H1 (cell line): ENCODE data around the gene PEX14. TPM values are rescaled to one million over a fixed set of nuclear protein-coding genes. Genes with fewer than 3 reads are reported as not detected.

Experiments
- CTCF ChIA-PET: fragments of 300-600 bp; sonication (Branson Sonifier 250); formaldehyde crosslinking; loops from one replicate; lab custom pipeline; 2021; ENCODE audit not compliant: partially characterized antibody; lab: Charles Lee
- POLR2A ChIA-PET: fragments of 300-600 bp; sonication (Branson Sonifier 250); formaldehyde crosslinking; loops from one replicate; lab custom pipeline; 2021; ENCODE audit warnings: inconsistent platforms; ENCODE audit not compliant: partially characterized antibody; lab: Charles Lee
- DNase-seq, 2 experiments: peaks; one replicate each; pipeline versions ENCODE4 v3.0.0 to v3.0.0-alpha.2; 2010 to 2022; ENCODE audit warnings: low spot score in 2 of 2, low read depth in 1 of 2, mixed read lengths in 1 of 2
- FAIRE-seq: peaks from 2 replicates; lab custom pipeline; 2011; peaks lifted over from hg19 to GRCh38; lab: Jason Lieb, UNC
- H2AFZ ChIP-seq: 2 replicates; pipeline ENCODE4 v1.8.1; 2012; ENCODE audit warnings: low read length, inconsistent platforms
- H2AK5ac ChIP-seq: 2 replicates; pipeline ENCODE4 v1.6.1; 2013; ENCODE audit warnings: low read depth, low read length
- H2BK120ac ChIP-seq: replicated peaks from 2 replicates; pipeline ENCODE3; 2013; ENCODE audit warnings: low read depth, low read length, inconsistent platforms
- H2BK12ac ChIP-seq: 2 replicates; pipeline ENCODE4 v1.6.1; 2013; ENCODE audit warnings: low read depth, low read length
- H2BK15ac ChIP-seq: 2 replicates; pipeline ENCODE4 v1.6.1; 2013; ENCODE audit warnings: low read length
- H2BK20ac ChIP-seq: 2 replicates; pipeline ENCODE4 v1.6.1; 2013; ENCODE audit warnings: low read length
- H2BK5ac ChIP-seq: 2 replicates; pipeline ENCODE4 v1.6.1; 2013; ENCODE audit warnings: low read depth, low read length
- H3K14ac ChIP-seq: 2 replicates; pipeline ENCODE4 v1.6.1; 2013; ENCODE audit warnings: inconsistent platforms; ENCODE audit not compliant: insufficient read length
- H3K18ac ChIP-seq: 2 replicates; pipeline ENCODE4 v1.6.1; 2013; ENCODE audit warnings: low read length; ENCODE audit errors: extremely low read depth
- H3K23ac ChIP-seq: 2 replicates; pipeline ENCODE4 v1.6.1; 2013; ENCODE audit warnings: inconsistent platforms; ENCODE audit not compliant: insufficient read length
- H3K23me2 ChIP-seq: 2 replicates; pipeline ENCODE4 v1.6.1; 2013; ENCODE audit warnings: low read depth, low read length
- H3K27ac ChIP-seq: 2 replicates; pipeline ENCODE4 v1.6.1; 2011; ENCODE audit warnings: low read depth, low read length, inconsistent platforms
- H3K27me3 ChIP-seq, 4 experiments: replicated peaks in 1 of 4; 1 replicate in 1 of 4; 2 replicates in 3 of 4; pipeline versions ENCODE4 v1.6.1 to v1.8.1; 2011 to 2013; ENCODE audit warnings: low read length in 3 of 4, mild to moderate bottlenecking in 3 of 4, inconsistent platforms in 2 of 4, mixed read lengths in 2 of 4, moderate library complexity in 1 of 4; ENCODE audit not compliant: control insufficient read depth in 3 of 4, insufficient read depth in 3 of 4; ENCODE audit errors: extremely low read depth in 1 of 4
- H3K36me3 ChIP-seq, 4 experiments: 2 replicates each; pipeline versions ENCODE4 v1.6.1 to v1.8.1; 2011 to 2013; ENCODE audit warnings: mild to moderate bottlenecking in 4 of 4, low read length in 3 of 4, moderate library complexity in 2 of 4, control low read depth in 1 of 4, inconsistent platforms in 1 of 4; ENCODE audit not compliant: insufficient read depth in 4 of 4, control insufficient read depth in 2 of 4
- H3K4ac ChIP-seq: replicated peaks from 2 replicates; pipeline ENCODE3; 2013; ENCODE audit warnings: low read length, low read depth, mixed read lengths, inconsistent platforms; ENCODE audit not compliant: insufficient read length
- H3K4me1 ChIP-seq, 4 experiments: replicated peaks in 1 of 4; 1 replicate in 1 of 4; 2 replicates in 3 of 4; pipeline versions ENCODE4 v1.6.1 to v1.8.1; 2011 to 2013; ENCODE audit warnings: low read length in 3 of 4, inconsistent platforms in 2 of 4, mixed read lengths in 1 of 4; ENCODE audit not compliant: insufficient read depth in 4 of 4, control insufficient read depth in 3 of 4
- H3K4me2 ChIP-seq, 2 experiments: 2 replicates each; pipeline versions ENCODE4 v1.6.1 to v1.8.1; 2011 to 2013; ENCODE audit warnings: low read depth in 2 of 2, low read length in 2 of 2, control low read depth in 1 of 2, inconsistent platforms in 1 of 2, mild to moderate bottlenecking in 1 of 2; ENCODE audit not compliant: insufficient read depth in 1 of 2
- H3K4me3 ChIP-seq, 4 experiments: fragments of 200-600, 300-600 bp in 1 of 4; sonication (generic), shearing (Covaris generic), sonication (Bioruptor Twin) in 1 of 4; 2 replicates each; pipeline versions ENCODE4 v1.5.1 to v1.8.1; 2011 to 2016; ENCODE audit warnings: low read length in 4 of 4, low read depth in 3 of 4, control low read depth in 2 of 4, inconsistent platforms in 2 of 4, mild to moderate bottlenecking in 2 of 4, mixed read lengths in 1 of 4, moderate library complexity in 1 of 4; ENCODE audit not compliant: insufficient read depth in 2 of 4; ENCODE audit errors: extremely low read depth in 1 of 4
- H3K56ac ChIP-seq: replicated peaks from 2 replicates; pipeline ENCODE3; 2013; ENCODE audit warnings: low read depth, mild to moderate bottlenecking, mixed read lengths, low read length, inconsistent platforms; ENCODE audit not compliant: insufficient read length
- H3K79me1 ChIP-seq: 2 replicates; pipeline ENCODE4 v1.6.1; 2013; ENCODE audit warnings: low read depth, low read length, control low read depth
- H3K79me2 ChIP-seq, 2 experiments: 2 replicates each; pipeline versions ENCODE4 v1.6.1 to v1.8.1; 2012 to 2013; ENCODE audit warnings: low read length in 2 of 2, mild to moderate bottlenecking in 2 of 2, inconsistent platforms in 1 of 2; ENCODE audit not compliant: insufficient read depth in 2 of 2, control insufficient read depth in 1 of 2
- H3K9ac ChIP-seq, 4 experiments: replicated peaks in 1 of 4; 1 replicate in 1 of 4; 2 replicates in 3 of 4; pipeline versions ENCODE4 v1.6.1 to v1.8.1; 2011 to 2013; ENCODE audit warnings: low read depth in 3 of 4, low read length in 3 of 4, control low read depth in 2 of 4, mild to moderate bottlenecking in 2 of 4, moderate library complexity in 2 of 4, inconsistent platforms in 1 of 4; ENCODE audit errors: extremely low read depth in 1 of 4
- H3K9me3 ChIP-seq, 2 experiments: 2 replicates each; pipeline versions ENCODE4 v1.6.1 to v1.8.1; 2012 to 2013; ENCODE audit warnings: mild to moderate bottlenecking in 2 of 2, moderate library complexity in 2 of 2, control low read depth in 1 of 2, inconsistent platforms in 1 of 2, low read depth in 1 of 2, low read length in 1 of 2, mixed read lengths in 1 of 2; ENCODE audit not compliant: insufficient read depth in 2 of 2
- H4K20me1 ChIP-seq, 2 experiments: replicated peaks in 1 of 2; 2 replicates each; pipeline versions ENCODE3 to v1.8.1; 2011 to 2013; ENCODE audit warnings: inconsistent platforms in 2 of 2, low read length in 2 of 2, mild to moderate bottlenecking in 1 of 2; ENCODE audit not compliant: insufficient read depth in 2 of 2, control insufficient read depth in 1 of 2
- H4K5ac ChIP-seq: 2 replicates; pipeline ENCODE4 v1.6.1; 2013; ENCODE audit warnings: low read length, low read depth, mixed read lengths, inconsistent platforms; ENCODE audit not compliant: insufficient read length
- H4K8ac ChIP-seq: 2 replicates; pipeline ENCODE4 v1.8.0; 2013; ENCODE audit warnings: mild to moderate bottlenecking, moderate library complexity, low read length, inconsistent platforms; ENCODE audit not compliant: insufficient read depth; ENCODE audit errors: extremely low read depth
- H4K91ac ChIP-seq: replicated peaks from 2 replicates; pipeline ENCODE3; 2013; ENCODE audit warnings: low read length, mixed read lengths, inconsistent platforms; ENCODE audit not compliant: insufficient read length
- ASH2L ChIP-seq: fragments of 200-600, 300-600 bp; sonication (generic); IDR thresholded peaks from one replicate; pipeline ENCODE4 v1.7.1; 2017; ENCODE audit warnings: low read length
- CBX5 ChIP-seq: fragments of 300-800, 300-1000 bp; sonication (generic); IDR thresholded peaks from 2 replicates; pipeline ENCODE4 v1.7.1; 2016; ENCODE audit warnings: antibody characterized with exemption, low read length, low read depth
- HDAC2 ChIP-seq, 2 experiments: fragments of 300-600 bp in 1 of 2; sonication (generic) in 1 of 2; IDR thresholded peaks; 2 replicates each; pipeline ENCODE4 v1.6.1; 2011 to 2012; ENCODE audit warnings: low read depth in 2 of 2, low read length in 2 of 2, mild to moderate bottlenecking in 2 of 2, moderate library complexity in 2 of 2, borderline replicate concordance in 1 of 2, inconsistent platforms in 1 of 2
- SP1 ChIP-seq: IDR thresholded peaks from 2 replicates; pipeline ENCODE4 v1.6.1; 2011; ENCODE audit warnings: low read depth, low read length
- WGBS, 2 experiments: shearing (Covaris generic) in 1 of 2; methylation state at CpG; one replicate each; pipeline versions ENCODE4 v1.1.6 to v1.1.7; 2013 to 2015; ENCODE audit warnings: low lambda C conversion rate in 2 of 2, mixed read lengths in 2 of 2, inconsistent platforms in 1 of 2, low coverage in 1 of 2, missing lambda C conversion rate in 1 of 2; ENCODE audit not compliant: insufficient replicate concordance in 2 of 2, insufficient coverage in 1 of 2, insufficient read length in 1 of 2; ENCODE audit errors: extremely low coverage in 1 of 2, missing lambda C conversion rate in 1 of 2; 5-methylcytosine and 5-hydroxymethylcytosine counted together
- polyA plus RNA-seq, 7 experiments: library from polyadenylated mRNA; depleted of rRNA in 3 of 7; stranded (reverse) in 5 of 7; unstranded in 2 of 7; fragments of >200 nt in 5 of 7; fragments of 200-250 nt in 2 of 7; gene quantifications; 1 replicate in 5 of 7; 2 replicates in 1 of 7; 4 replicates in 1 of 7; pipeline versions ENCODE4 v1.2.1 to v1.2.3, GENCODE V29; 2011 to 2013; ENCODE audit warnings: missing spikeins in 2 of 7, mixed read lengths in 2 of 7
- total RNA-seq: library from RNA; stranded (reverse); fragmentation: NEBNext Ultra II Directional; extraction: Animal tissue kit (Norgen Biotek cat#: 25700); gene quantifications from 2 replicates; pipeline ENCODE4 v1.2.1, GENCODE V29; 2021
- TF ChIP-seq, protein P1 (sequence below): IDR thresholded peaks from 2 replicates; pipeline ENCODE4 v1.6.1; 2012; ENCODE audit warnings: inconsistent platforms

PEX14 gene
- total and polyA plus RNA-seq, 2 of the 8 experiments (the other 6 are each of a cell fraction or from before 2014, with no cell fraction given), result 13.0 to 19.8 TPM

- Histone ChIP-seq H3K9me3 (no peaks in the 10 kb centered on the region), H3K4me1 (peaks cover 0 to 25% (median 14%) of the 10 kb centered on the region in 4 experiments; a peak in 6 of 7 replicates), H3K4me3 (peak overlapping the region in 3 of 4 experiments; percentile 36 to 63 (median 38); a peak in 7 of 8 replicates), H2BK120ac (no peak overlapping the region), H4K91ac (peak overlapping the region; percentile 65), H3K4me2 (peak overlapping the region; percentile 69 to 70), H3K4ac (no peak overlapping the region), H4K20me1 (peaks cover 0 to 7% of the 10 kb centered on the region in 2 experiments), H3K79me1 (no peaks in the 10 kb centered on the region), H3K9ac (no peak overlapping the region; a peak in 1 of 7 replicates), H3K23ac (no peak overlapping the region), H3K23me2 (no peaks in the 10 kb centered on the region; the same call in 1 of the 2 replicates), H4K5ac (peak overlapping the region; percentile 54), H3K18ac (no peak overlapping the region; the same call in none of the 2 replicates), H3K56ac (no peak overlapping the region), H2BK12ac (no peak overlapping the region), H4K8ac (peak overlapping the region; percentile 60; the same call in 1 of the 2 replicates), H2AFZ (no peak overlapping the region), H3K27me3 (peaks cover 0 to 20% (median 15%) of the 10 kb centered on the region in 4 experiments; a peak in 3 of 7 replicates), H2AK5ac (no peak overlapping the region), H3K79me2 (no peaks in the 10 kb centered on the region), H2BK5ac (no peak overlapping the region), H2BK15ac (no peak overlapping the region), H3K36me3 (peaks cover 0 to 5% (median 0%) of the 10 kb centered on the region in 4 experiments; a peak in 2 of 8 replicates), H2BK20ac (no peak overlapping the region), H3K14ac (no peak overlapping the region), H3K27ac (no peak overlapping the region)
- FAIRE-seq, result no peak
- peak in 1 of 2 experiments; percentile 75 for DNase-seq
- 14% methylated on average over 24 of the region's 30 CpGs; no CpG with 5 or more reads in 1 of the 2 experiments for WGBS, 2 experiments
- POLR2A ChIA-PET, result interaction anchor here (0.6 to 2.2 kb wide), 4 partner anchors 9 to 34 kb away, joined by 3 to 5 read pairs (median 4); no protein-coding TSS in a partner anchor
- CTCF ChIA-PET, result interaction anchor here (0.5 to 1.6 kb wide), 7 partner anchors 14 to 292 kb away, joined by 3 to 4 read pairs (median 3); no protein-coding TSS in a partner anchor
- TF ChIP-seq ASH2L (peak; percentile 34), HDAC2 (IDR thresholded peaks at IDR 0.05; ENCODE audit: borderline replicate concordance in 1 of 2, low read depth in 2 of 2, low read length in 2 of 2) (no peak), CBX5 (no peak), SP1 (no peak)
- TF ChIP-seq, protein P1, sequence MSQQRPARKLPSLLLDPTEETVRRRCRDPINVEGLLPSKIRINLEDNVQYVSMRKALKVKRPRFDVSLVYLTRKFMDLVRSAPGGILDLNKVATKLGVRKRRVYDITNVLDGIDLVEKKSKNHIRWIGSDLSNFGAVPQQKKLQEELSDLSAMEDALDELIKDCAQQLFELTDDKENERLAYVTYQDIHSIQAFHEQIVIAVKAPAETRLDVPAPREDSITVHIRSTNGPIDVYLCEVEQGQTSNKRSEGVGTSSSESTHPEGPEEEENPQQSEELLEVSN, result peak; percentile 56; the same call in 1 of the 2 replicates
Observed at GRCh38 chr1:10649517-10650201, 174.9 kb downstream of the PEX14 start.
